SU-DHL-6 (cell line): ENCODE data around the gene LDLRAD2.

Experiments
- H2AFZ ChIP-seq: fragments of 200-600 bp; sonication (generic); 2 replicates; pipeline ENCODE4 v1.6.1; 2014; ENCODE audit warnings: low read depth, mild to moderate bottlenecking, moderate library complexity, mixed read lengths, antibody characterized with exemption, low read length; ENCODE audit not compliant: severe bottlenecking
- H3F3A ChIP-seq: fragments of 200-600 bp; shearing (Covaris generic); 2 replicates; pipeline ENCODE4 v1.6.0; 2016; ENCODE audit warnings: antibody characterized with exemption, mild to moderate bottlenecking; ENCODE audit not compliant: insufficient read depth
- H3K27ac ChIP-seq: fragments of 200-600 bp; sonication (generic); 2 replicates; pipeline ENCODE4 v1.5.1; 2016; ENCODE audit warnings: low read depth, mild to moderate bottlenecking, low read length, moderate library complexity, mixed read lengths
- H3K27me3 ChIP-seq: fragments of 200-600 bp; sonication (generic), shearing (Covaris generic); 2 replicates; pipeline ENCODE4 v1.6.0; 2014; ENCODE audit warnings: mild to moderate bottlenecking, low read length
- H3K36me3 ChIP-seq: fragments of 200-600 bp; sonication (generic); 2 replicates; pipeline ENCODE4 v1.6.1; 2014; ENCODE audit warnings: mild to moderate bottlenecking, low read length, mixed read lengths
- H3K4me2 ChIP-seq: fragments of 300-600, 200-600 bp; shearing (Covaris generic), sonication (generic); 2 replicates; pipeline ENCODE4 v1.6.0; 2014; ENCODE audit warnings: low read length, low read depth, mild to moderate bottlenecking; ENCODE audit not compliant: poor library complexity, severe bottlenecking
- H3K4me3 ChIP-seq: fragments of 200-600 bp; sonication (generic); 2 replicates; pipeline ENCODE4 v1.5.1; 2014; ENCODE audit warnings: antibody characterized with exemption, low read length, mild to moderate bottlenecking, mixed read lengths; ENCODE audit not compliant: insufficient read depth, poor library complexity, severe bottlenecking
- H3K79me2 ChIP-seq: fragments of 200-600 bp; sonication (generic); 2 replicates; pipeline ENCODE4 v1.6.1; 2014; ENCODE audit warnings: mild to moderate bottlenecking, low read length, moderate library complexity; ENCODE audit not compliant: insufficient read depth
- H3K9ac ChIP-seq: fragments of 200-600 bp; sonication (generic); 2 replicates; pipeline ENCODE4 v1.7.0; 2014; ENCODE audit warnings: mild to moderate bottlenecking, low read length
- H3K9me2 ChIP-seq: fragments of 200-600 bp; sonication (generic); replicated peaks from 2 replicates; pipeline ENCODE4 v1.6.1; 2014; ENCODE audit warnings: low read length; ENCODE audit not compliant: insufficient read depth
- H3K9me3 ChIP-seq: fragments of 200-600 bp; sonication (generic); 2 replicates; pipeline ENCODE4 v1.6.1; 2014; ENCODE audit warnings: low read length, mixed read lengths; ENCODE audit not compliant: insufficient read depth
- H4K20me1 ChIP-seq: fragments of 200-600 bp; sonication (generic); 2 replicates; pipeline ENCODE4 v1.6.1; 2014; ENCODE audit warnings: low read depth, mild to moderate bottlenecking, antibody characterized with exemption, low read length, moderate library complexity, mixed read lengths
- CTCF ChIP-seq: fragments of 200-600 bp; sonication (generic); IDR thresholded peaks from one replicate; pipeline ENCODE4 v1.5.1; 2017; ENCODE audit warnings: antibody characterized with exemption, mild to moderate bottlenecking, low read length, moderate library complexity; ENCODE audit not compliant: insufficient read depth, poor library complexity, severe bottlenecking
- EZH2phosphoT487 ChIP-seq: fragments of 200-600 bp; sonication (generic), shearing (Covaris generic); conservative IDR thresholded peaks from 2 replicates; pipeline ENCODE4 v1.6.1; 2018; ENCODE audit warnings: mild to moderate bottlenecking, antibody characterized with exemption, low read length, moderate library complexity, mixed read lengths

Gene LDLRAD2

GRCh38 chr1:21781815-21782348 lies 30.2 kb upstream of the LDLRAD2 start:
- Histone ChIP-seq H3K4me2 (peak overlapping the region; percentile 86), H3K9me3 (no peaks in the 10 kb centered on the region), H3F3A (peaks cover 4% of the 10 kb centered on the region; the same call in 1 of the 2 replicates), H3K9me2 (no peaks in the 10 kb centered on the region), H3K27ac (peak overlapping the region; percentile 97; the same call in 1 of the 2 replicates), H3K4me3 (peak overlapping the region; percentile 79), H2AFZ (peak overlapping the region; percentile 30), H3K79me2 (peaks cover 58% of the 10 kb centered on the region), H3K9ac (peak overlapping the region; percentile 93), H4K20me1 (peaks cover 4% of the 10 kb centered on the region; the same call in 1 of the 2 replicates), H3K27me3 (no peaks in the 10 kb centered on the region), H3K36me3 (no peaks in the 10 kb centered on the region)
- TF ChIP-seq EZH2phosphoT487, result no peak
- no peak for TF ChIP-seq CTCF

GRCh38 chr1:21782349-21782867 lies 29.7 kb upstream of the LDLRAD2 start:
- Histone ChIP-seq H3K36me3 (no peaks in the 10 kb centered on the region), H3K9me2 (no peaks in the 10 kb centered on the region), H3K9ac (peak overlapping the region; percentile 93), H3K9me3 (no peaks in the 10 kb centered on the region), H3K4me3 (peak overlapping the region; percentile 79), H4K20me1 (peaks cover 4% of the 10 kb centered on the region; the same call in 1 of the 2 replicates), H2AFZ (peak overlapping the region; percentile 30), H3K27ac (peak overlapping the region; percentile 97), H3K4me2 (peak overlapping the region; percentile 86), H3K27me3 (no peaks in the 10 kb centered on the region), H3F3A (peaks cover 4% of the 10 kb centered on the region; the same call in 1 of the 2 replicates), H3K79me2 (peaks cover 53% of the 10 kb centered on the region)
- TF ChIP-seq CTCF (no peak), EZH2phosphoT487 (no peak)

- peak within 1 kb of the TSS; percentile 86 for H3K4me2 ChIP-seq
- peak within 1 kb of the TSS; percentile 79 for H3K4me3 ChIP-seq
- H3K9ac ChIP-seq, result peak within 1 kb of the TSS; percentile 93
- TF ChIP-seq CTCF (no peak), EZH2phosphoT487 (no peak)
- H2AFZ ChIP-seq, result peak within 1 kb of the TSS; percentile 88
- H4K20me1 ChIP-seq, result peaks cover 3% of the 10 kb centered on the region; the same call in 1 of the 2 replicates
- no peaks in the 10 kb centered on the region for H3K36me3 ChIP-seq
- H3K9me3 ChIP-seq, result no peaks in the 10 kb centered on the region
- peaks cover 46% of the 10 kb centered on the region for H3K79me2 ChIP-seq
- H3K27ac ChIP-seq, result peak within 1 kb of the TSS; percentile 97
- no peaks in the 10 kb centered on the region for H3K9me2 ChIP-seq
- no peaks in the 10 kb centered on the region for H3K27me3 ChIP-seq
- peaks cover 4% of the 10 kb centered on the region; the same call in 1 of the 2 replicates for H3F3A ChIP-seq
Measured at GRCh38 chr1:21782868-21783678, 29.0 kb upstream of the LDLRAD2 start, which contains the start of gene USP48. USP48 (minus strand) TSS chr1:21783149; CDS start chr1:21782957, 192 bp downstream.
